DOHH2 (cell line): ENCODE data around the gene BCOR.

Source experiments
- H3F3A ChIP-seq: fragments of 200-600 bp; sonication (generic), shearing (Covaris generic); 2 replicates; pipeline ENCODE4 v1.6.0; 2016; ENCODE audit warnings: antibody characterized with exemption, mild to moderate bottlenecking; ENCODE audit not compliant: control insufficient read depth, insufficient read depth
- H3K27ac ChIP-seq: fragments of 200-600 bp; sonication (generic); 2 replicates; pipeline ENCODE4 v1.5.1; 2014; ENCODE audit warnings: low read depth, mild to moderate bottlenecking, low read length, moderate library complexity
- H3K27me3 ChIP-seq: fragments of 200-600 bp; sonication (generic); 2 replicates; pipeline ENCODE4 v1.6.1; 2014; ENCODE audit warnings: mild to moderate bottlenecking, low read length, mixed read lengths; ENCODE audit not compliant: control insufficient read depth
- H3K36me3 ChIP-seq: fragments of 200-600 bp; sonication (generic); 2 replicates; pipeline ENCODE4 v1.6.1; 2014; ENCODE audit warnings: mild to moderate bottlenecking, low read length, moderate library complexity, mixed read lengths; ENCODE audit not compliant: control insufficient read depth
- H3K4me1 ChIP-seq: fragments of 200-600 bp; sonication (generic); 2 replicates; pipeline ENCODE4 v1.6.1; 2014; ENCODE audit warnings: mild to moderate bottlenecking, low read length, mixed read lengths; ENCODE audit not compliant: control insufficient read depth
- H3K4me2 ChIP-seq: fragments of 200-600 bp; sonication (generic); 2 replicates; pipeline ENCODE4 v1.6.0; 2014; ENCODE audit warnings: mild to moderate bottlenecking, low read length, moderate library complexity
- H3K4me3 ChIP-seq: fragments of 200-600 bp; sonication (generic); 2 replicates; pipeline ENCODE4 v1.5.1; 2014; ENCODE audit warnings: mild to moderate bottlenecking, low read length, mixed read lengths
- H3K79me2 ChIP-seq: fragments of 200-600 bp; sonication (generic); 2 replicates; pipeline ENCODE4 v1.6.1; 2014; ENCODE audit warnings: mild to moderate bottlenecking, low read length, mixed read lengths; ENCODE audit not compliant: control insufficient read depth
- H3K9me2 ChIP-seq: fragments of 200-600 bp; sonication (generic); replicated peaks from 2 replicates; pipeline ENCODE4 v1.6.1; 2014; ENCODE audit warnings: mild to moderate bottlenecking, low read length, mixed read lengths; ENCODE audit not compliant: control insufficient read depth
- H3K9me3 ChIP-seq: fragments of 200-600 bp; sonication (generic); 2 replicates; pipeline ENCODE4 v1.6.1; 2014; ENCODE audit warnings: antibody characterized with exemption, low read length, mixed read lengths; ENCODE audit not compliant: control insufficient read depth, insufficient read depth
- H4K20me1 ChIP-seq: fragments of 200-600 bp; sonication (generic); 2 replicates; pipeline ENCODE4 v1.6.0; 2014; ENCODE audit warnings: low read depth, mild to moderate bottlenecking, antibody characterized with exemption, low read length, moderate library complexity; ENCODE audit not compliant: control insufficient read depth, insufficient read depth
- CTCF ChIP-seq: fragments of 200-600 bp; sonication (generic); IDR thresholded peaks from one replicate; pipeline ENCODE4 v1.5.1; 2014; ENCODE audit warnings: antibody characterized with exemption, mild to moderate bottlenecking, low read depth, low read length; ENCODE audit not compliant: poor library complexity, severe bottlenecking
- EZH2phosphoT487 ChIP-seq: fragments of 200-600 bp; sonication (generic); IDR thresholded peaks from 2 replicates; pipeline ENCODE4 v1.6.1; 2017; ENCODE audit warnings: borderline replicate concordance, mild to moderate bottlenecking, antibody characterized with exemption, low read length, moderate library complexity, mixed read lengths

The BCOR gene

GRCh38 chrX:40096395-40097091 lies 1.2 kb downstream of the BCOR start:
- Histone ChIP-seq H3K79me2 (peaks cover 52% of the 10 kb centered on the region), H3K4me1 (peaks cover 62% of the 10 kb centered on the region), H3K4me2 (peak overlapping the region; percentile 69), H3K9me3 (no peaks in the 10 kb centered on the region), H4K20me1 (peaks cover 21% of the 10 kb centered on the region), H3F3A (peaks cover 20% of the 10 kb centered on the region), H3K4me3 (peak overlapping the region; percentile 80), H3K27ac (peak overlapping the region; percentile 54), H3K9me2 (no peaks in the 10 kb centered on the region), H3K36me3 (no peaks in the 10 kb centered on the region), H3K27me3 (no peaks in the 10 kb centered on the region)
- no peak for TF ChIP-seq EZH2phosphoT487
- TF ChIP-seq CTCF: no peak

- no peaks in the 10 kb centered on the region for H3K9me2 ChIP-seq
- peak overlapping the region; percentile 80 for H3K4me3 ChIP-seq
- peaks cover 62% of the 10 kb centered on the region for H3K4me1 ChIP-seq
- peaks cover 21% of the 10 kb centered on the region for H4K20me1 ChIP-seq
- peaks cover 16% of the 10 kb centered on the region for H3F3A ChIP-seq
- peak overlapping the region; percentile 69 for H3K4me2 ChIP-seq
- TF ChIP-seq CTCF: no peak
- no peak for TF ChIP-seq EZH2phosphoT487
- no peaks in the 10 kb centered on the region for H3K27me3 ChIP-seq
- peaks cover 60% of the 10 kb centered on the region for H3K79me2 ChIP-seq
- H3K9me3 ChIP-seq: no peaks in the 10 kb centered on the region
- no peaks in the 10 kb centered on the region for H3K36me3 ChIP-seq
- H3K27ac ChIP-seq: peak overlapping the region; percentile 54
Observed at GRCh38 chrX:40095583-40096394, 2.0 kb downstream of the BCOR start.

- Histone ChIP-seq H3K9me2 (no peaks in the 10 kb centered on the region), H3K4me2 (peak overlapping the region; percentile 69), H3F3A (peaks cover 8% of the 10 kb centered on the region), H3K27me3 (no peaks in the 10 kb centered on the region), H3K4me1 (peaks cover 62% of the 10 kb centered on the region), H3K79me2 (peaks cover 67% of the 10 kb centered on the region), H3K36me3 (no peaks in the 10 kb centered on the region), H3K4me3 (peak overlapping the region; percentile 80), H4K20me1 (peaks cover 21% of the 10 kb centered on the region), H3K27ac (no peak overlapping the region), H3K9me3 (no peaks in the 10 kb centered on the region)
- no peak for TF ChIP-seq EZH2phosphoT487
- no peak for TF ChIP-seq CTCF
Observed at GRCh38 chrX:40094900-40095582, 2.7 kb downstream of the BCOR start.
